Loucy (cell line): ENCODE data around the gene NLRP6.
A peak's percentile ranks its signal among the peaks of the same experiment; 100 is the strongest.

Source experiments
- H2AFZ ChIP-seq: fragments of 200-600 bp; sonication (generic); 2 replicates; pipeline ENCODE4 v1.6.0; 2016; ENCODE audit warnings: antibody characterized with exemption, mild to moderate bottlenecking, low read length, moderate library complexity
- H3F3A ChIP-seq: fragments of 200-600 bp; 2 replicates; pipeline ENCODE4 v1.6.0; 2016; ENCODE audit warnings: antibody characterized with exemption, low read depth, mild to moderate bottlenecking
- H3K27me3 ChIP-seq: fragments of 200-600 bp; sonication (generic); 2 replicates; pipeline ENCODE4 v1.6.1; 2014; ENCODE audit warnings: low read length, mild to moderate bottlenecking; ENCODE audit not compliant: insufficient read depth, poor library complexity, severe bottlenecking
- H3K36me3 ChIP-seq: fragments of 200-600 bp; sonication (generic); 2 replicates; pipeline ENCODE4 v1.6.1; 2016; ENCODE audit warnings: low read length; ENCODE audit not compliant: insufficient read depth
- H3K4me1 ChIP-seq: fragments of 200-600 bp; sonication (generic); 2 replicates; pipeline ENCODE4 v1.5.1; 2014; ENCODE audit warnings: low read length, mild to moderate bottlenecking; ENCODE audit not compliant: insufficient read depth, poor library complexity, severe bottlenecking
- H3K4me2 ChIP-seq: fragments of 200-600 bp; sonication (generic); 2 replicates; pipeline ENCODE4 v1.6.0; 2014; ENCODE audit warnings: antibody characterized with exemption, low read length, low read depth, mild to moderate bottlenecking; ENCODE audit not compliant: poor library complexity, severe bottlenecking
- H3K4me3 ChIP-seq: fragments of 200-600 bp; sonication (generic); 2 replicates; pipeline ENCODE4 v1.5.1; 2014; ENCODE audit warnings: low read length, mild to moderate bottlenecking, mixed read lengths; ENCODE audit not compliant: poor library complexity, severe bottlenecking
- H3K79me2 ChIP-seq: fragments of 200-600 bp; sonication (generic); 2 replicates; pipeline ENCODE4 v1.6.1; 2014; ENCODE audit warnings: low read length; ENCODE audit not compliant: insufficient read depth
- H3K9ac ChIP-seq: fragments of 200-600 bp; sonication (generic); 2 replicates; pipeline ENCODE4 v1.6.0; 2014; ENCODE audit warnings: mild to moderate bottlenecking, low read depth, low read length, moderate library complexity; ENCODE audit not compliant: poor library complexity, severe bottlenecking
- H3K9me2 ChIP-seq: fragments of 200-600 bp; sonication (generic); replicated peaks from 2 replicates; pipeline ENCODE4 v1.6.1; 2016; ENCODE audit warnings: low read depth, low read length, mixed read lengths
- H3K9me3 ChIP-seq: fragments of 200-600 bp; sonication (generic); 2 replicates; pipeline ENCODE4 v1.6.1; 2014; ENCODE audit warnings: mild to moderate bottlenecking, antibody characterized with exemption, low read length, low read depth; ENCODE audit not compliant: insufficient read depth
- H4K20me1 ChIP-seq: fragments of 200-600 bp; sonication (generic); 2 replicates; pipeline ENCODE4 v1.6.0; 2014; ENCODE audit warnings: antibody characterized with exemption, low read length, mild to moderate bottlenecking; ENCODE audit not compliant: insufficient read depth, poor library complexity, severe bottlenecking
- CTCF ChIP-seq: fragments of 200-600 bp; sonication (generic); conservative IDR thresholded peaks from 2 replicates; pipeline ENCODE4 v1.5.1; 2014; ENCODE audit warnings: mild to moderate bottlenecking, antibody characterized with exemption, low read length
- EZH2phosphoT487 ChIP-seq: fragments of 200-600 bp; IDR thresholded peaks from 2 replicates; pipeline ENCODE4 v1.6.1; 2018; ENCODE audit warnings: antibody characterized with exemption, mild to moderate bottlenecking, moderate library complexity, borderline replicate concordance

NLRP6 gene

GRCh38 chr11:297051-297585 is 18.9 kb downstream of the NLRP6 start:
- H3K27me3 ChIP-seq: no peaks in the 10 kb centered on the region
- no peaks in the 10 kb centered on the region for H3K79me2 ChIP-seq
- peak overlapping the region; percentile 49 for H3K4me2 ChIP-seq
- H3K9me3 ChIP-seq: no peaks in the 10 kb centered on the region
- no peaks in the 10 kb centered on the region for H3F3A ChIP-seq
- TF ChIP-seq CTCF (no peak), EZH2phosphoT487 (no peak)
- peaks cover 20% of the 10 kb centered on the region for H3K4me1 ChIP-seq
- no peak overlapping the region for H2AFZ ChIP-seq
- H3K9ac ChIP-seq: peak overlapping the region; percentile 23
- H3K36me3 ChIP-seq: no peaks in the 10 kb centered on the region; the same call in 1 of the 2 replicates
- no peaks in the 10 kb centered on the region for H4K20me1 ChIP-seq
- H3K9me2 ChIP-seq: no peaks in the 10 kb centered on the region
- no peak overlapping the region for H3K4me3 ChIP-seq

DNA sequence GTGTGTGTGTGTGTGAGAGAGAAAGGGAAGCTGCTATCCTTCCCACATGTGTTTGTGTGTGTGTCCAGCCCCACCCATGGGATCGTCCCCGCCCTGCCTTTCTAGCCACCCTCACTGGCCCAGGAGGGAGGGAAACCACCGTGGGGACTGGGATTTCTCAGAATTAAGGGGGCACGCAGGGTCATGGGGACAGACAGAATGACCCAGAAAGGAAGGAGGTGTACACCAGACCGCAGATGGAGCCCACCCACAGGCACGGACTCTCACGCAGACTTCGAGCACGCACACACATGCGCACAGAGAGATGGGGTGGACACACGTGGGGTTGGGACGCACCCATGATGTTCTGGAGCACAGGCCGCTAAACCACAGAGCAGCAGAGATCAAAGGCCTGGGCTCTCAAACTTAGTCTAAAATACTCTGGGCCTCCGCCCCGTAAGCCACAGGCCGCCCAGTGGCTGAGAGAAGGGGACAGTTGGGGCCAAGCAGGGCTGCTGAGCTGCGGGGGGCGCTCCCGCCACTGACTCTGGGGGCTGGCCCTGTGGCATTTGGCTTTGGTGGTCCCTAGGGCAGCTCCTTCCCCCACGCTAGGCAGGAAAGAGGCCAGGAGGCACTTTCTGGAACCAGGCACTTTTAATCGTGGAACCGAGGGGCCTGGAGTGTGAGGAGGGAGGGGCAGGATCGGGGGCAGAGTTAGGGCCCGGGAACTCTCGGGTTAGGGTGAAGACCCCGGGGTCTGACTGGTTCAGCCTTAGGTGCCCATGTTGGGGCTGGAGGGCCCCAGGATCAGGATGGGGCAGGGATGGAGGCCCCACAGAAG is 19.6 kb downstream of the NLRP6 start:
- Histone ChIP-seq H3K36me3 (no peaks in the 10 kb centered on the region; the same call in 1 of the 2 replicates), H3K4me3 (no peak overlapping the region), H3K27me3 (no peaks in the 10 kb centered on the region), H2AFZ (no peak overlapping the region), H3F3A (no peaks in the 10 kb centered on the region), H3K79me2 (no peaks in the 10 kb centered on the region), H3K9me3 (no peaks in the 10 kb centered on the region), H3K4me2 (peak overlapping the region; percentile 49), H3K9ac (peak overlapping the region; percentile 23), H3K9me2 (no peaks in the 10 kb centered on the region), H3K4me1 (peaks cover 15% of the 10 kb centered on the region), H4K20me1 (no peaks in the 10 kb centered on the region)
- no peak; the same call in 1 of the 2 replicates for TF ChIP-seq CTCF

DNA sequence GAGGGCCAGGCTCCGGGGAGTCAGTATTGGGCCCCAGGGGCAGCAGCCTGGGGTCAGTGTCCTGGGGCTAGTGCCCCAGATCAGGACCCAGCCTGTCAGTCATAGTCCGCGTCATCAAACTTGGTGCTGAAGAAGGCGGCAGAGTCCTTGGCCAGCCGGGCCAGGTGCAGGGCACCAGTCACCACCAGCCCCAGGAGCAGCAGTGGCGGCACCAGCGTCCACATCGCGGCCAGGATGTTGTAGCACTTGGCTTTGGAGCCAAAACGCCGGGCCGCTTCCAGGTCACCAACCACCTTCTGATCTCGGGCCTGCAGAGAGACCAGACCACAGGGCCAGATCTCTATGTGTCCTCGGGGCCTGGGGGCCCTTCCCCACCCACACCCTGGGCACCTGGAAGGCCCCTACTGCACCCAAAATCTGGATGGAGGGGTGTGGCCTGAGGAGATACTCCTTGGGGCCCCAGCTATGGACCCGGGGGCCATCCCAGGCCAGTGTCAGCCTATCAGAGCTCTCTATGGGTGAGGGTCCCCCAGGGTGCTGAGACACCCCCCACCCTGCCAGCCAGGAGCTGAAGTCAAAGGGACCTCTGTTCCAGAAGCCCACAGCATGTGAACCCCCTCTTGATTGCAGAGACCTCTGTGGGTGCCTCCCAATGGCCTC is 20.3 kb downstream of the NLRP6 start:
- TF ChIP-seq CTCF: no peak
- TF ChIP-seq EZH2phosphoT487: no peak
- peaks cover 15% of the 10 kb centered on the region for H3K4me1 ChIP-seq
- H3K4me3 ChIP-seq: no peak overlapping the region
- no peaks in the 10 kb centered on the region for H3K27me3 ChIP-seq
- peak overlapping the region; percentile 48 for H3K9ac ChIP-seq
- H3K36me3 ChIP-seq: no peaks in the 10 kb centered on the region; the same call in 1 of the 2 replicates
- no peaks in the 10 kb centered on the region for H3K9me2 ChIP-seq
- no peaks in the 10 kb centered on the region for H3F3A ChIP-seq
- H3K9me3 ChIP-seq: no peaks in the 10 kb centered on the region
- no peak overlapping the region for H2AFZ ChIP-seq
- H3K79me2 ChIP-seq: no peaks in the 10 kb centered on the region
- H3K4me2 ChIP-seq: peak overlapping the region; percentile 49
- H4K20me1 ChIP-seq: no peaks in the 10 kb centered on the region
